ENCODE data around the gene PDXP. TPM values are rescaled to one million over a fixed set of nuclear protein-coding genes. Genes with fewer than 3 reads are reported as not detected.

The PDXP gene
- total RNA-seq, 1 donor from 2014 or later, result 19.7 TPM

- no peak for DNase-seq (ENCODE audit: extremely low read depth, low read depth, low spot score)
Observed at GRCh38 chr22:37627545-37627944, 31.0 kb upstream of the PDXP start.

DNA sequence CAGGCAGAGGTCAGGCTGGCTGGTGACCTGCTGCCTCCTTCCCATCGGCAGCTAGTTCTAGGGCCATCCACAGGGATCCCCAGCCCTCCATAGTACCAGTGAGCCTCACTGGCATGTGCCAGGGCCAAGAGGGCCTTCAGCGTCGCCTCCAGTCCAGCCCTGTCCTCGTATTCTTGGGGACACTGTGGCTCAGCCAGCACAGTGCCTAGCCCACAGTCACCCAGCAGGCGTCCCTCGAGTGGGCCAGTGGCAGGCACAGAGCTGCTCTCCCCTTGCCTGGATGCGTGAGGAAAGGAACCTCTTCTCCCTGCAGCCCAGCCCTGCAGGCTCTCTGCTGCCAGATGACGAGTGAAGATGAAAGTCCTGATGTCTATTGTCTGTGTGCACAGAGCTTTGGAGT is 29.7 kb upstream of the PDXP start:
- DNase-seq (ENCODE audit: extremely low read depth, low read depth, low spot score), result no peak

DNA sequence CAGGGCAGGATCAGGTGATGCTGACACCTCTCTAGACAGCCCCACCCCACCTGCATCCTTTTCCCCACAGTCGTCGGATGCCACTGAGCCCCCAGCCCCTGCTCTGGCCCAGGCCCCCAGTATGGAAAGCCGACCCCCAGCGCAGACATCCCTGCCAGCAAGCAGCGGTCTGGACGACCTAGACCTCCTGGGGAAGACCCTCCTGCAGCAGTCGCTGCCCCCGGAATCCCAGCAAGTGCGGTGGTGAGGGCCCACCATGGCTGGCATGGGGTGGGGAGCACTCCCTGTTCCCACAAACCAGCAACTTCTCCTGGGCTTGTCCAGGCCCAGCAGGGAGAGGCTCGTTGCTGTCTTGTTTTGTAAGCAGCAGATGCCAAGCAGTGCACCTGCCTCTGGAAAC is 28.6 kb upstream of the PDXP start:
- no peak for DNase-seq (ENCODE audit: extremely low read depth, low read depth, low spot score)

DNA sequence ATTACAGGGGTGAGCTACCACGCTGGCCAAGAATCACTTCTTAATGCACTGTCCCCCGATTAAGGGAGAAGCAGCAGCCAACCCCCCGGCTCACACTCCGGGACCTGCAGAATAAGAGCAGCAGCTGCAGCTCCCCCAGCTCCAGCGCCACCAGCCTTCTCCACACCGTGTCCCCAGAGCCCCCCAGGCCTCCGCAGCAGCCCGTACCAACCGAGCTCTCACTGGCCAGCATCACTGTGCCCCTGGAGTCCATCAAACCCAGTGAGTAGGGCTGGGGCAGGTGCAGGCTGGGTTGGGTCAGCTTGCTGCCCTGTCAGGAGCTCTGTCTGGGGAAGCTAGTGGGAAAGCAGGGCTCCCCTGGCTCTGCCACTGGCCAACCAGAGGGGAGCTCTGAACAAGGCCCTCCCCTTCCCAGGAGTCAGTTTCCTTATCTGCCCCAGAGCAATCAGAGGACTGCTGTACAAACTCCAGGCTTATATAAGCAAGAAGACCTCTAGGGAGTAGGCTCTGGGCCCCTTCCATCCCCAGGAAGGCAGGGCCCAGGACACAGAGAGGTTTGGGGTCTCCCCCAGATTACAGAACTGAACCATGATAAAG is 27.6 kb upstream of the PDXP start:
- DNase-seq (ENCODE audit: extremely low read depth, low read depth, low spot score), result no peak

GRCh38 chr22:37631448-37632173 is 26.9 kb upstream of the PDXP start:
- no peak for DNase-seq (ENCODE audit: extremely low read depth, low read depth, low spot score)

- no peak for DNase-seq (ENCODE audit: extremely low read depth, low read depth, low spot score)
Observed at GRCh38 chr22:37632174-37633088, 26.1 kb upstream of the PDXP start.

DNA sequence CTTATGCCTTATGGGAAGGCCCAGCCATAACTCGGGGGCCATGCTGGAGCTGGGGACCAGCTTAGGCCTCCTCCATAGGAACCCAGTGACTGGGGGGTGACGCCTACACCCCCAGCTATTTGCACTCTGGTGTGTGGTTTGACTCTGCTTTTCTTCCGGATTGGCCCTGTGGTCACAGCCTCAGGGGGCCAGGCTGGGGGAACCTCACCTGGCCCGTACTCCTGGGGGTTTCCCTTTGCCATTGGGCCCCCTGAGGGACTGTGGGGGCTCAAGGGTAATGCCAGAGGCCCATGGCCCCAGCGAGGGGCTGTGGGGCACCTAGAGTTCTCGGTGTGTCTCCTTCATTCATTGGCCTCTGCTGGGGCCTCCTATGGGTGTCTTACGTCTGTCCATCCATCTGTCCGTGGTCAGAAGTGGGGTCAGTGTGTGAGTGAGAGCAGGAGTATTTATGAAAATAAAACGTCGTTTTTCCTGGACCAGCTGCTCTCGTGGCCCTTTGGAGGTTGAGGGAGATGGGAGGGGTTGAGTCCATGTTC is 25.4 kb upstream of the PDXP start:
- DNase-seq (ENCODE audit: extremely low read depth, low read depth, low spot score), result no peak

- no peak for DNase-seq (ENCODE audit: extremely low read depth, low read depth, low spot score)
Observed at GRCh38 chr22:37633625-37634416, 24.7 kb upstream of the PDXP start.

- no peak for DNase-seq (ENCODE audit: extremely low read depth, low read depth, low spot score)
Observed at GRCh38 chr22:37634417-37634924, 24.1 kb upstream of the PDXP start.

- DNase-seq (ENCODE audit: extremely low read depth, low read depth, low spot score), result no peak
Observed at GRCh38 chr22:37635157-37635556, 23.4 kb upstream of the PDXP start.

- no peak for DNase-seq (ENCODE audit: extremely low read depth, low read depth, low spot score)
Observed at GRCh38 chr22:37636186-37636948, 22.2 kb upstream of the PDXP start.

DNA sequence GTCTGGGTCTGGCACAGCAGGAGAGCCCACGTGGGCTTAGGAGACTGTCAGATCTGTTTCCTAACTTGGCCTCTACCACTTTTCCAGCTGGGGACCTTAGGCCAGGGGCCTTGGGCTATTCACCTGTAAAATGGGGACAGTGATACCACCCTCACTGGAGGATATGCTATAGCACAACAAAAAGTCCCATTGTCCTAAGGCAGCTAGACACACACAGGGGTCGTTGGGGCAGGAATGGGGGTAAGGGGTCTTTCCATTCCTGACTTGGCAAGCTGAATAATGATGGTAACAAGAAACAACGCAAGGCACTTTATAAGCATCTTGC is 21.6 kb upstream of the PDXP start:
- DNase-seq (ENCODE audit: extremely low read depth, low read depth, low spot score), result no peak

- DNase-seq (ENCODE audit: extremely low read depth, low read depth, low spot score), result no peak
Observed at GRCh38 chr22:37638391-37639069, 20.0 kb upstream of the PDXP start.

GRCh38 chr22:37639070-37639760 is 19.3 kb upstream of the PDXP start, which contains the start of gene SH3BP1:
Gene SH3BP1, plus strand, starts transcription at chr22:37639669. Its CDS starts 119 bp downstream, at chr22:37639788.
- no peak for DNase-seq (ENCODE audit: extremely low read depth, low read depth, low spot score)

- DNase-seq (ENCODE audit: extremely low read depth, low read depth, low spot score), result no peak
Observed at GRCh38 chr22:37639771-37640590, 18.5 kb upstream of the PDXP start.

DNA sequence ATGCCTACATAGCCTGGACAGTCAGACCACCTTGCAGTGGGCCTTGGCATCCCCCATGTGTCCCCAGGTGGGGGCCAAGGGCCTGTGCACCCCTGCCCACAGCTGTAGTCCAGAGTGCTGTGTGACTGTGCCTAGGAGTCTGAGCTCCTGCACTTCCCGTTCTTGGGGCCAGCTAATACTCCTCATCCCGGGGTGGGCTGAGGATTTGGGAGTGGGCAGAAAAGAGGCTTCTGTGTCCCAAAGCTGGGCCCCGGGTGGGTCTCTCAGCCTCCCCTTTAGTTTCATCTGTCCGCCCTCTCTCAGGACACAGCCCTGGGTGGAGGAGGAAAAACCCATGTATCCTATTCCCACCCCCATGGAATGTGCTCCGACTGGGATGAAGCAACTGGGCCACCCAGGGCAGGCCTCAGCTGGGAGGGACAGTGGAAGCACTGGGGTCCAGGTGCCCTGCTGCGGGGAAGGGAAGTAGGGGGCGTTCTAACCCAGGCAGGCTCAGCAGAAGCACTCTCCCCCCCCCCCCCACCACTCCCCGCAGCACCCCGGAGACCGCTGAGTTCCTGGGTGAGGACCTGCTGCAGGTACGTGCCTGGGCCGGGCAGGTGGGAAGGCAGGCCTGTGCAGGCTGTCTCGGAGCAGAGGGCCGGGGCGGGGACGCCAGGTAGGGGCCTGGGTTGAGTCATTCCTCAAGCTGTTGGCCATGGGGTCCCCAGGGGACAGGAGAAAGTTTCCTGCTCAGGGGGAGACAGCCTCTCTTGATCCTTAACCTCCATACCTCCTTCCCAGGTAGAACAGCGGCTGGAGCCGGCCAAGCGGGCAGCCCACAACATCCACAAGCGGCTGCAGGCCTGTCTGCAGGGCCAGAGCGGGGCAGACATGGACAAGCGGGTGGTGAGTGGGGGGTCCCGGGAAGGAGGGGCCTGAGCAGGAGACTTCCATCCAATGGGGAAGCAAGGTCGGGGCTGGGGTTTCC is 17.6 kb upstream of the PDXP start:
- no peak for DNase-seq (ENCODE audit: extremely low read depth, low read depth, low spot score)
